Lower lobe of right lung (tissue), 2 donors: ENCODE data around the gene WAS. TPM values are rescaled to one million over a fixed set of nuclear protein-coding genes. Genes with fewer than 3 reads are reported as not detected.
"Not testable (repeated sequence)": the region's sequence is repeated elsewhere in the genome, so short reads cannot be mapped to it uniquely, and the experiment has no call there.

Source experiments
- ATAC-seq, 2 donors: fragments of 200-7000 bp; cut with Tn5 transposase; one replicate each; pipeline ENCODE4 v1.9.1; 2020 to 2022; ENCODE audit warnings: mild to moderate bottlenecking in 2 of 2, moderate library complexity in 2 of 2
- DNase-seq: peaks from one replicate; pipeline ENCODE4 v3.0.0-alpha.2; 2020
- H3K27ac ChIP-seq: fragments of 200-600 bp; one replicate; pipeline ENCODE4 v1.8.0; 2022
- H3K27me3 ChIP-seq: fragments of 200-600 bp; one replicate; pipeline ENCODE4 v1.8.0; 2022; ENCODE audit warnings: low read depth
- H3K36me3 ChIP-seq: fragments of 200-600 bp; one replicate; pipeline ENCODE4 v1.8.0; 2022; ENCODE audit warnings: mild to moderate bottlenecking
- H3K4me1 ChIP-seq: fragments of 200-600 bp; one replicate; pipeline ENCODE4 v1.8.0; 2022
- H3K4me3 ChIP-seq: fragments of 200-600 bp; one replicate; pipeline ENCODE4 v1.8.0; 2022; ENCODE audit warnings: mild to moderate bottlenecking
- H3K9me3 ChIP-seq: fragments of 200-600 bp; one replicate; pipeline ENCODE4 v1.8.0; 2022
- intact Hi-C: fragments of 100-400 bp; cut with DNase I; formaldehyde crosslinking; loops from one replicate; pipeline ENCODE4 v1.11.0; 2022
- total RNA-seq: library from RNA; stranded (reverse); fragmentation: NEBNext Ultra II Directional; extraction: Animal tissue kit (Norgen Biotek cat#: 25700); gene quantifications from one replicate; pipeline ENCODE4 v1.2.1, GENCODE V29; 2021
- TF ChIP-seq, protein P1 (sequence below): fragments of 200-600 bp; IDR thresholded peaks from one replicate; pipeline ENCODE4 v1.8.0; 2022; ENCODE audit warnings: antibody characterized with exemption, mild to moderate bottlenecking
- donor health status: DM: no; HTN: yes; CAD: no; lungs with severe emphysema.

Gene WAS
- total RNA-seq, 1 donor from 2014 or later = 40.3 TPM

DNA sequence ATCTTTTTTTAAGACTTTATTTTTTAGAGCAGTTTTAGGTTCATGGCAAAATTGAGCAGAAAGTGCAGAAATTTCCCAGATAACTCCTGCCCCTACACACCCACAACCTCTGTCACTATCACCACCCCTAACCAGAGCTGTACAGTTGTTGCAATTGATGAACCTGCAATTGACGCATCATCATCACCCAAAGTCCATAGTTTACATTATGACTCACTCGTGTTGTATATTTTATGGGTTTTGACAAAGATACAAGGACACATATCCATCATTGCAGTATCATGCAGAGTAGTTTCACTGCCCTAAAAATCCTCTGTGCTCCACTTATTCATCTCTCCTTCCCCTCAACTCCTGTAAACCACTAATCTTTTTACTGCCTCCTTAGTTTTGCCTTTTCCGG is 34.5 kb upstream of the WAS start:
- Histone ChIP-seq H3K4me3 (no peak overlapping the region), H3K36me3 (no peaks in the 10 kb centered on the region), H3K9me3 (no peaks in the 10 kb centered on the region), H3K27ac (no peak overlapping the region), H3K27me3 (no peaks in the 10 kb centered on the region), H3K4me1 (no peaks in the 10 kb centered on the region)
- TF ChIP-seq, protein P1, sequence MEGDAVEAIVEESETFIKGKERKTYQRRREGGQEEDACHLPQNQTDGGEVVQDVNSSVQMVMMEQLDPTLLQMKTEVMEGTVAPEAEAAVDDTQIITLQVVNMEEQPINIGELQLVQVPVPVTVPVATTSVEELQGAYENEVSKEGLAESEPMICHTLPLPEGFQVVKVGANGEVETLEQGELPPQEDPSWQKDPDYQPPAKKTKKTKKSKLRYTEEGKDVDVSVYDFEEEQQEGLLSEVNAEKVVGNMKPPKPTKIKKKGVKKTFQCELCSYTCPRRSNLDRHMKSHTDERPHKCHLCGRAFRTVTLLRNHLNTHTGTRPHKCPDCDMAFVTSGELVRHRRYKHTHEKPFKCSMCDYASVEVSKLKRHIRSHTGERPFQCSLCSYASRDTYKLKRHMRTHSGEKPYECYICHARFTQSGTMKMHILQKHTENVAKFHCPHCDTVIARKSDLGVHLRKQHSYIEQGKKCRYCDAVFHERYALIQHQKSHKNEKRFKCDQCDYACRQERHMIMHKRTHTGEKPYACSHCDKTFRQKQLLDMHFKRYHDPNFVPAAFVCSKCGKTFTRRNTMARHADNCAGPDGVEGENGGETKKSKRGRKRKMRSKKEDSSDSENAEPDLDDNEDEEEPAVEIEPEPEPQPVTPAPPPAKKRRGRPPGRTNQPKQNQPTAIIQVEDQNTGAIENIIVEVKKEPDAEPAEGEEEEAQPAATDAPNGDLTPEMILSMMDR = no peak
- DNase-seq (no peak), ATAC-seq (no peak)
- intact Hi-C loops = no loop called here

- intact Hi-C loops, ATAC-seq, DNase-seq, H3K27me3 ChIP-seq, H3K4me3 ChIP-seq, H3K36me3 ChIP-seq, H3K4me1 ChIP-seq, H3K9me3 ChIP-seq, H3K27ac ChIP-seq: not testable (repeated sequence)
Measured at GRCh38 chrX:48652055-48652579, 31.5 kb upstream of the WAS start.

DNA sequence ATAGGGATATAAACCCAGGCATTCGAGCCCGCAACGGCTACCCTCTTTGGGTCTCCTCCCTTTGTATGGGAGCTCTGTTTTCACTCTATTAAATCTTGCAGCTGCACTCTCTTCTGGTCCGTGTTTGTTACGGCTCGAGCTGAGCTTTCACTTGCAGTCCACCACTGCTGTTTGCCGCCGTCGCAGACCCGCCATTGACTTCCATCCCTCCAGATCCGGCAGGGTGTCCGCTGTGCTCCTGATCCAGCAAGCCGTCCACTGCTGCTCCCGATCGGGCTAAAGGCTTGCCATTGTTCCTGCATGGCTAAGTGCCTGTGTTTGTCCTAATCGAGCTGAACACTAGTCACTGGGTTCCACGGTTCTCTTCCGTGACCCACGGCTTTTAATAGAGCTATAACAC is 28.9 kb upstream of the WAS start:
- ATAC-seq, H3K36me3 ChIP-seq, intact Hi-C loops, H3K4me3 ChIP-seq, DNase-seq, H3K4me1 ChIP-seq, H3K27ac ChIP-seq, H3K27me3 ChIP-seq, H3K9me3 ChIP-seq: not testable (repeated sequence)

- H3K27ac ChIP-seq, H3K9me3 ChIP-seq, intact Hi-C loops, H3K4me3 ChIP-seq, DNase-seq, H3K36me3 ChIP-seq, H3K27me3 ChIP-seq, ATAC-seq, H3K4me1 ChIP-seq: not testable (repeated sequence)
Measured at GRCh38 chrX:48659686-48660085, 23.9 kb upstream of the WAS start.

GRCh38 chrX:48663241-48663640 is 20.4 kb upstream of the WAS start:
- H3K27me3 ChIP-seq = no peaks in the 10 kb centered on the region
- TF ChIP-seq, protein P1 = no peak
- intact Hi-C loops = no loop called here
- no peaks in the 10 kb centered on the region for H3K9me3 ChIP-seq
- DNase-seq = no peak
- H3K4me3 ChIP-seq = no peak overlapping the region
- H3K36me3 ChIP-seq = no peaks in the 10 kb centered on the region
- ATAC-seq = no peak
- H3K4me1 ChIP-seq = no peaks in the 10 kb centered on the region
- no peak overlapping the region for H3K27ac ChIP-seq

- Histone ChIP-seq H3K27ac (no peak overlapping the region), H3K36me3 (no peaks in the 10 kb centered on the region), H3K4me1 (no peaks in the 10 kb centered on the region), H3K27me3 (no peaks in the 10 kb centered on the region), H3K4me3 (no peak overlapping the region), H3K9me3 (no peaks in the 10 kb centered on the region)
- TF ChIP-seq, protein P1 = no peak
- no peak for DNase-seq
- intact Hi-C loops = no loop called here
- no peak for ATAC-seq
Measured at GRCh38 chrX:48664156-48664555, 19.4 kb upstream of the WAS start.

DNA sequence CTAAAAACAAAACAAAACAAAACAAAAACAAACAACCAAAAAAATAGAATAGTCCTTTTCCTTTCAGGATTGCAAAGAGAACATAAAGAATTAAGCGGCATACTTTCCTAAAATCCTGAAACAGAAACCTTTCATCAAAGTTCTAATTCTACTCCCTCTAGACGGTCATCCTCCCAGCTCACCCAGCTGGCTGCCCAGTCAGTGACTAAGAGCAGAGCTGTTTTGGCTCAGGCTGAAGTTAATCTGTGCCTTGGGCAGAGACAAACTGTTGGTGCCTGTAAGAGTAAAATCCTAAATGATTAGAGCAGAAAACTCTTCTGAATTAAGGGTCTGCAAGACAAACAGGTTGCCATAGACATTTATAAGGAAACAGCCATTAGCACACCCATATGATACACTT is 17.6 kb upstream of the WAS start:
- no peak for ATAC-seq
- no peak overlapping the region for H3K4me3 ChIP-seq
- intact Hi-C loops = no loop called here
- no peaks in the 10 kb centered on the region for H3K4me1 ChIP-seq
- no peaks in the 10 kb centered on the region for H3K36me3 ChIP-seq
- no peaks in the 10 kb centered on the region for H3K9me3 ChIP-seq
- TF ChIP-seq, protein P1 = no peak
- DNase-seq = no peak
- no peak overlapping the region for H3K27ac ChIP-seq
- no peaks in the 10 kb centered on the region for H3K27me3 ChIP-seq
